Thyroid gland (tissue), 4 donors: ENCODE data around the gene GALNS.

Experiments
- POLR2A ChIP-seq, 2 donors: fragments of 450-650 bp; IDR thresholded peaks; one replicate each; pipeline ENCODE4 v1.6.1; 2017; ENCODE audit warnings: antibody characterized with exemption in 2 of 2, mild to moderate bottlenecking in 2 of 2, moderate library complexity in 1 of 2
- TF ChIP-seq, protein P1 (sequence below), 6 experiments: fragments of 200-600 bp in 3 of 6; fragments of 450-650 bp in 3 of 6; sonication (generic) in 3 of 6; IDR thresholded peaks; one replicate each; pipeline ENCODE4 v1.5.1; 2016 to 2019; ENCODE audit warnings: antibody characterized with exemption in 6 of 6, mild to moderate bottlenecking in 2 of 6, inconsistent platforms in 1 of 6, moderate library complexity in 1 of 6

- TF ChIP-seq, protein P1, sequence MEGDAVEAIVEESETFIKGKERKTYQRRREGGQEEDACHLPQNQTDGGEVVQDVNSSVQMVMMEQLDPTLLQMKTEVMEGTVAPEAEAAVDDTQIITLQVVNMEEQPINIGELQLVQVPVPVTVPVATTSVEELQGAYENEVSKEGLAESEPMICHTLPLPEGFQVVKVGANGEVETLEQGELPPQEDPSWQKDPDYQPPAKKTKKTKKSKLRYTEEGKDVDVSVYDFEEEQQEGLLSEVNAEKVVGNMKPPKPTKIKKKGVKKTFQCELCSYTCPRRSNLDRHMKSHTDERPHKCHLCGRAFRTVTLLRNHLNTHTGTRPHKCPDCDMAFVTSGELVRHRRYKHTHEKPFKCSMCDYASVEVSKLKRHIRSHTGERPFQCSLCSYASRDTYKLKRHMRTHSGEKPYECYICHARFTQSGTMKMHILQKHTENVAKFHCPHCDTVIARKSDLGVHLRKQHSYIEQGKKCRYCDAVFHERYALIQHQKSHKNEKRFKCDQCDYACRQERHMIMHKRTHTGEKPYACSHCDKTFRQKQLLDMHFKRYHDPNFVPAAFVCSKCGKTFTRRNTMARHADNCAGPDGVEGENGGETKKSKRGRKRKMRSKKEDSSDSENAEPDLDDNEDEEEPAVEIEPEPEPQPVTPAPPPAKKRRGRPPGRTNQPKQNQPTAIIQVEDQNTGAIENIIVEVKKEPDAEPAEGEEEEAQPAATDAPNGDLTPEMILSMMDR (IDR thresholded peaks at IDR 0.05), result no peak
- TF ChIP-seq POLR2A (IDR thresholded peaks at IDR 0.05), result no peak
Measured at GRCh38 chr16:88807142-88807625, 49.6 kb downstream of the GALNS start.
